Body of pancreas (tissue), 4 donors: Measurements from ENCODE around the gene TENM4.

Source experiments
- CTCF ChIP-seq, 7 experiments: fragments of 450-650 bp in 4 of 7; fragments of 200-600 bp in 3 of 7; sonication (generic) in 3 of 7; IDR thresholded peaks; one replicate each; pipeline ENCODE4 v1.5.1; 2016 to 2019; ENCODE audit warnings: antibody characterized with exemption in 7 of 7
- POLR2A ChIP-seq, 3 donors: fragments of 450-650 bp; IDR thresholded peaks; one replicate each; pipeline ENCODE4 v1.6.1; 2016; ENCODE audit warnings: antibody characterized with exemption in 3 of 3, mild to moderate bottlenecking in 2 of 3

- TF ChIP-seq CTCF (IDR thresholded peaks at IDR 0.05) (no peak), POLR2A (IDR thresholded peaks at IDR 0.05) (no peak)
These were observed 640.1 kb downstream of the TENM4 start for GRCh38 chr11:78800756-78801155.
